GM12878 (cell line): Measurements from ENCODE around the gene PIM2. TPM values are rescaled to one million over a fixed set of nuclear protein-coding genes. Genes with fewer than 3 reads are reported as not detected.

Experiments used
- ATAC-seq: fragments of 200-7000 bp; cut with Tn5 transposase; 3 replicates; pipeline ENCODE4 v1.9.1; 2020; ENCODE audit warnings: mild to moderate bottlenecking, moderate library complexity
- BruUV-seq: library from RNA; stranded (reverse); fragments of 400-500 nt; replicated peaks from 2 replicates; lab custom pipeline; 2021; lab: Mats Ljungman, UMichigan
- CTCF ChIA-PET: fragments of 300-600 bp; sonication (Branson Sonifier 250); formaldehyde crosslinking; extraction: SDS; loops from one replicate; lab custom pipeline; 2021; ENCODE audit warnings: inconsistent platforms; lab: Yijun Ruan, JAX
- POLR2A ChIA-PET: fragments of 350-600 bp; formaldehyde crosslinking; extraction: SDS; loops from one replicate; lab custom pipeline; 2021; ENCODE audit warnings: inconsistent platforms; lab: Charles Lee
- RAD21 ChIA-PET: fragments of 300-600 bp; sonication (Branson Sonifier 250); formaldehyde crosslinking; loops from one replicate; lab custom pipeline; 2023; ENCODE audit warnings: antibody characterized with exemption; ENCODE audit not compliant: unreplicated experiment; lab: Charles Lee
- SMC1A ChIA-PET: fragments of 300-600 bp; sonication (Branson Sonifier 250); formaldehyde crosslinking; loops from one replicate; lab custom pipeline; 2023; ENCODE audit not compliant: unreplicated experiment, uncharacterized antibody; lab: Charles Lee
- DNase-seq: peaks from one replicate; pipeline ENCODE4 v3.0.0-alpha.2; 2011; ENCODE audit warnings: low read depth, low spot score
- FAIRE-seq: peaks from 3 replicates; lab custom pipeline; 2011; peaks lifted over from hg19 to GRCh38; lab: Jason Lieb, UNC
- H2AFZ ChIP-seq: 2 replicates; pipeline ENCODE4 v1.6.0; 2011; ENCODE audit warnings: low read depth, low read length, control low read depth; ENCODE audit not compliant: control insufficient read depth
- H3K27ac ChIP-seq: 2 replicates; pipeline ENCODE4 v1.5.1; 2011; ENCODE audit warnings: control low read depth; ENCODE audit not compliant: control insufficient read depth, insufficient read depth
- H3K27me3 ChIP-seq, 2 experiments: replicated peaks in 1 of 2; 2 replicates each; pipeline versions ENCODE4 v1.6.0 to v1.6.1; 2011; ENCODE audit warnings: low read length in 1 of 2; ENCODE audit not compliant: control insufficient read depth in 2 of 2, insufficient read depth in 2 of 2
- H3K36me3 ChIP-seq, 2 experiments: 2 replicates each; pipeline ENCODE4 v1.5.1; 2011; ENCODE audit warnings: low read length in 1 of 2; ENCODE audit not compliant: control insufficient read depth in 2 of 2, insufficient read depth in 2 of 2
- H3K4me1 ChIP-seq: 2 replicates; pipeline ENCODE4 v1.6.1; 2011; ENCODE audit warnings: mild to moderate bottlenecking, low read length, moderate library complexity, mixed read lengths; ENCODE audit not compliant: control insufficient read depth, insufficient read depth
- H3K4me2 ChIP-seq: 2 replicates; pipeline ENCODE4 v1.6.0; 2011; ENCODE audit warnings: control low read depth; ENCODE audit not compliant: control insufficient read depth, insufficient read depth
- H3K4me3 ChIP-seq: fragments of 200-600 bp; sonication (generic); 2 replicates; pipeline ENCODE4 v1.5.1; 2016
- H3K79me2 ChIP-seq: 2 replicates; pipeline ENCODE4 v1.6.0; 2011; ENCODE audit warnings: low read length; ENCODE audit not compliant: control insufficient read depth, insufficient read depth
- H3K9ac ChIP-seq: 2 replicates; pipeline ENCODE4 v1.8.0; 2011; ENCODE audit warnings: low read length, control low read depth, mixed read lengths; ENCODE audit not compliant: control insufficient read depth, insufficient read depth
- H3K9me3 ChIP-seq: replicated peaks from 3 replicates; pipeline ENCODE4 v1.5.1; 2011; ENCODE audit warnings: mild to moderate bottlenecking, low read length; ENCODE audit not compliant: control insufficient read depth, insufficient read depth
- H4K20me1 ChIP-seq: 2 replicates; pipeline ENCODE4 v1.6.0; 2011; ENCODE audit not compliant: control insufficient read depth, insufficient read depth
- ASH2L ChIP-seq: fragments of 300-600, 200-600 bp; sonication (generic); IDR thresholded peaks from 2 replicates; pipeline ENCODE4 v1.6.1; 2017; ENCODE audit warnings: low read depth, mild to moderate bottlenecking, borderline replicate concordance
- CHD1 ChIP-seq: IDR thresholded peaks from 2 replicates; pipeline ENCODE4 v1.6.1; 2012; ENCODE audit warnings: low read depth, low read length, improper control_type of control experiment
- IKZF2 ChIP-seq, 2 experiments: fragments of 450-650 bp; IDR thresholded peaks; 2 replicates each; pipeline ENCODE4 v1.6.1; 2017; ENCODE audit warnings: mild to moderate bottlenecking in 2 of 2, moderate library complexity in 2 of 2
- MEF2B ChIP-seq: fragments of 450-650 bp; IDR thresholded peaks from 2 replicates; pipeline ENCODE4 v1.6.1; 2018; ENCODE audit warnings: mild to moderate bottlenecking, moderate library complexity; ENCODE audit not compliant: partially characterized antibody, poor library complexity, severe bottlenecking
- MTA2 ChIP-seq: fragments of 450-650 bp; IDR thresholded peaks from 2 replicates; pipeline ENCODE4 v1.6.1; 2016; ENCODE audit warnings: low read depth, mild to moderate bottlenecking, moderate library complexity
- POLR2AphosphoS2 ChIP-seq: IDR thresholded peaks from 2 replicates; pipeline ENCODE4 v1.6.1; 2011; ENCODE audit warnings: low read depth, mild to moderate bottlenecking, low read length, improper control_type of control experiment, moderate library complexity
- POLR2AphosphoS5 ChIP-seq: IDR thresholded peaks from 2 replicates; pipeline ENCODE4 v1.6.1; 2011; ENCODE audit warnings: mild to moderate bottlenecking, low read length, inconsistent platforms
- RB1 ChIP-seq: fragments of 450-650 bp; formaldehyde crosslinking; IDR thresholded peaks from 2 replicates; pipeline ENCODE4 v1.6.1; 2017; ENCODE audit warnings: mild to moderate bottlenecking, borderline replicate concordance
- YY1 ChIP-seq: IDR thresholded peaks from 2 replicates; pipeline ENCODE4 v1.6.1; 2011; ENCODE audit warnings: low read depth, mild to moderate bottlenecking, low read length
- ZNF207 ChIP-seq: fragments of 450-650 bp; IDR thresholded peaks from 2 replicates; pipeline ENCODE4 v1.6.1; 2014; ENCODE audit warnings: antibody characterized with exemption, mild to moderate bottlenecking, borderline replicate concordance
- WGBS: methylation state at CpG from one replicate; pipeline ENCODE4 v1.1.6; 2016; ENCODE audit warnings: low lambda C conversion rate; ENCODE audit not compliant: insufficient replicate concordance, insufficient coverage; ENCODE audit errors: missing lambda C conversion rate; 5-methylcytosine and 5-hydroxymethylcytosine counted together
- in situ Hi-C: fragments of 300-500 bp; cut with MboI; formaldehyde crosslinking; loops from 9 replicates; pipeline ENCODE4 v1.14.3; 2018; ENCODE audit warnings: mixed read lengths
- intact Hi-C: fragments of 100-400 bp; cut with micrococcal nuclease; formaldehyde crosslinking; loops from one replicate; pipeline ENCODE4 v1.14.2; 2022; ENCODE audit not compliant: unreplicated experiment
- polyA plus RNA-seq, 11 experiments: library from polyadenylated mRNA; depleted of rRNA in 4 of 11; unstranded in 6 of 11; stranded (reverse) in 5 of 11; fragments of >200 nt; fragmentation: Nextera tagmentation in 4 of 11; fragmentation: Illumina TruSeq in 1 of 11; extraction: Ambion mirVana in 4 of 11; extraction: Trizol in 1 of 11; gene quantifications; 1 replicate in 1 of 11; 2 replicates in 10 of 11; pipeline versions ENCODE4 v1.2.1 to v1.2.3, GENCODE V29; 2011 to 2016; ENCODE audit warnings: inconsistent platforms in 2 of 11, missing spikeins in 2 of 11, low read depth in 1 of 11
- total RNA-seq, 4 experiments: library from RNA; depleted of rRNA in 3 of 4; stranded (reverse); fragments of >200 nt in 3 of 4; fragmentation: Illumina TruSeq in 1 of 4; extraction: Trizol in 1 of 4; gene quantifications; 2 replicates each; pipeline versions ENCODE4 v1.2.1 to v1.2.3, GENCODE V29; 2013 to 2021
- TF ChIP-seq, protein P1 (sequence below): fragments of 450-650 bp; formaldehyde crosslinking; IDR thresholded peaks from 2 replicates; pipeline ENCODE4 v1.4.0; 2020; ENCODE audit warnings: mild to moderate bottlenecking, moderate library complexity
- TF ChIP-seq, protein P2 (sequence below): IDR thresholded peaks from 2 replicates; pipeline ENCODE4 v1.6.1; 2012; ENCODE audit warnings: low read depth, low read length, improper control_type of control experiment
- TF ChIP-seq, protein P3 (sequence below): fragments of 450-650 bp; IDR thresholded peaks from 2 replicates; pipeline ENCODE4 v1.6.1; 2017; ENCODE audit warnings: antibody characterized with exemption, mild to moderate bottlenecking, moderate library complexity
- TF ChIP-seq, protein P4 (sequence below): fragments of 450-650 bp; IDR thresholded peaks from 2 replicates; pipeline ENCODE4 v1.6.1; 2017; ENCODE audit warnings: mild to moderate bottlenecking, low read depth, inconsistent platforms; ENCODE audit not compliant: poor library complexity, severe bottlenecking

Gene PIM2
- total and polyA plus RNA-seq, 10 of the 15 experiments (the other 5 are each of a cell fraction or from before 2014, with no cell fraction given), result 19.2 to 96.8 (median 32.3) TPM

GRCh38 chrX:48913605-48914366 is 5.0 kb downstream of the PIM2 start:
- ChIA-PET SMC1A (no interaction called here), POLR2A (no interaction called here), CTCF (no interaction called here), RAD21 (no interaction called here)
- in situ Hi-C loops, result no loop called here
- intact Hi-C loops, result loop anchor here (5.0 kb wide), 2 partner anchors 34 to 216 kb away; partner anchors contain the start of gene SUV39H1
- no peaks in the 10 kb centered on the region for H3K4me1 ChIP-seq
- H2AFZ ChIP-seq, result no peak overlapping the region
- H3K27ac ChIP-seq, result no peak overlapping the region
- peak overlapping the region; percentile 19 for H3K4me2 ChIP-seq
- peaks cover 5% of the 10 kb centered on the region for H4K20me1 ChIP-seq
- WGBS, result 75% methylated on average over 5 of the region's 5 CpGs
- DNase-seq (no peak), ATAC-seq (no peak), FAIRE-seq (no peak)
- BruUV-seq, result no TSS peak
- H3K27me3 ChIP-seq, result no peaks in the 10 kb centered on the region
- H3K9me3 ChIP-seq, result no peaks in the 10 kb centered on the region; the same call in 2 of the 3 replicates
- H3K36me3 ChIP-seq, result peaks cover 3 to 8% of the 10 kb centered on the region in 2 experiments; a peak in 3 of 4 replicates
- peaks cover 53% of the 10 kb centered on the region for H3K79me2 ChIP-seq
- H3K9ac ChIP-seq, result no peak overlapping the region
- H3K4me3 ChIP-seq, result no peak overlapping the region
- TF ChIP-seq RB1 (no peak), MTA2 (no peak), YY1 (no peak), MEF2B (no peak), POLR2AphosphoS2 (peak; percentile 90), IKZF2 (IDR thresholded peaks at IDR 0.05) (no peak), ZNF207 (no peak), POLR2AphosphoS5 (peak; percentile 16), CHD1 (no peak), ASH2L (no peak)
- TF ChIP-seq, protein P1, sequence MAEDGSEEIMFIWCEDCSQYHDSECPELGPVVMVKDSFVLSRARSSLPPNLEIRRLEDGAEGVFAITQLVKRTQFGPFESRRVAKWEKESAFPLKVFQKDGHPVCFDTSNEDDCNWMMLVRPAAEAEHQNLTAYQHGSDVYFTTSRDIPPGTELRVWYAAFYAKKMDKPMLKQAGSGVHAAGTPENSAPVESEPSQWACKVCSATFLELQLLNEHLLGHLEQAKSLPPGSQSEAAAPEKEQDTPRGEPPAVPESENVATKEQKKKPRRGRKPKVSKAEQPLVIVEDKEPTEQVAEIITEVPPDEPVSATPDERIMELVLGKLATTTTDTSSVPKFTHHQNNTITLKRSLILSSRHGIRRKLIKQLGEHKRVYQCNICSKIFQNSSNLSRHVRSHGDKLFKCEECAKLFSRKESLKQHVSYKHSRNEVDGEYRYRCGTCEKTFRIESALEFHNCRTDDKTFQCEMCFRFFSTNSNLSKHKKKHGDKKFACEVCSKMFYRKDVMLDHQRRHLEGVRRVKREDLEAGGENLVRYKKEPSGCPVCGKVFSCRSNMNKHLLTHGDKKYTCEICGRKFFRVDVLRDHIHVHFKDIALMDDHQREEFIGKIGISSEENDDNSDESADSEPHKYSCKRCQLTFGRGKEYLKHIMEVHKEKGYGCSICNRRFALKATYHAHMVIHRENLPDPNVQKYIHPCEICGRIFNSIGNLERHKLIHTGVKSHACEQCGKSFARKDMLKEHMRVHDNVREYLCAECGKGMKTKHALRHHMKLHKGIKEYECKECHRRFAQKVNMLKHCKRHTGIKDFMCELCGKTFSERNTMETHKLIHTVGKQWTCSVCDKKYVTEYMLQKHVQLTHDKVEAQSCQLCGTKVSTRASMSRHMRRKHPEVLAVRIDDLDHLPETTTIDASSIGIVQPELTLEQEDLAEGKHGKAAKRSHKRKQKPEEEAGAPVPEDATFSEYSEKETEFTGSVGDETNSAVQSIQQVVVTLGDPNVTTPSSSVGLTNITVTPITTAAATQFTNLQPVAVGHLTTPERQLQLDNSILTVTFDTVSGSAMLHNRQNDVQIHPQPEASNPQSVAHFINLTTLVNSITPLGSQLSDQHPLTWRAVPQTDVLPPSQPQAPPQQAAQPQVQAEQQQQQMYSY (CRISPR knock-in tag), result no peak
- TF ChIP-seq, protein P2, sequence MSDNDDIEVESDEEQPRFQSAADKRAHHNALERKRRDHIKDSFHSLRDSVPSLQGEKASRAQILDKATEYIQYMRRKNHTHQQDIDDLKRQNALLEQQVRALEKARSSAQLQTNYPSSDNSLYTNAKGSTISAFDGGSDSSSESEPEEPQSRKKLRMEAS, result no peak
- TF ChIP-seq, protein P3, sequence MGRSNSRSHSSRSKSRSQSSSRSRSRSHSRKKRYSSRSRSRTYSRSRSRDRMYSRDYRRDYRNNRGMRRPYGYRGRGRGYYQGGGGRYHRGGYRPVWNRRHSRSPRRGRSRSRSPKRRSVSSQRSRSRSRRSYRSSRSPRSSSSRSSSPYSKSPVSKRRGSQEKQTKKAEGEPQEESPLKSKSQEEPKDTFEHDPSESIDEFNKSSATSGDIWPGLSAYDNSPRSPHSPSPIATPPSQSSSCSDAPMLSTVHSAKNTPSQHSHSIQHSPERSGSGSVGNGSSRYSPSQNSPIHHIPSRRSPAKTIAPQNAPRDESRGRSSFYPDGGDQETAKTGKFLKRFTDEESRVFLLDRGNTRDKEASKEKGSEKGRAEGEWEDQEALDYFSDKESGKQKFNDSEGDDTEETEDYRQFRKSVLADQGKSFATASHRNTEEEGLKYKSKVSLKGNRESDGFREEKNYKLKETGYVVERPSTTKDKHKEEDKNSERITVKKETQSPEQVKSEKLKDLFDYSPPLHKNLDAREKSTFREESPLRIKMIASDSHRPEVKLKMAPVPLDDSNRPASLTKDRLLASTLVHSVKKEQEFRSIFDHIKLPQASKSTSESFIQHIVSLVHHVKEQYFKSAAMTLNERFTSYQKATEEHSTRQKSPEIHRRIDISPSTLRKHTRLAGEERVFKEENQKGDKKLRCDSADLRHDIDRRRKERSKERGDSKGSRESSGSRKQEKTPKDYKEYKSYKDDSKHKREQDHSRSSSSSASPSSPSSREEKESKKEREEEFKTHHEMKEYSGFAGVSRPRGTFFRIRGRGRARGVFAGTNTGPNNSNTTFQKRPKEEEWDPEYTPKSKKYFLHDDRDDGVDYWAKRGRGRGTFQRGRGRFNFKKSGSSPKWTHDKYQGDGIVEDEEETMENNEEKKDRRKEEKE, result no peak
- TF ChIP-seq, protein P4, sequence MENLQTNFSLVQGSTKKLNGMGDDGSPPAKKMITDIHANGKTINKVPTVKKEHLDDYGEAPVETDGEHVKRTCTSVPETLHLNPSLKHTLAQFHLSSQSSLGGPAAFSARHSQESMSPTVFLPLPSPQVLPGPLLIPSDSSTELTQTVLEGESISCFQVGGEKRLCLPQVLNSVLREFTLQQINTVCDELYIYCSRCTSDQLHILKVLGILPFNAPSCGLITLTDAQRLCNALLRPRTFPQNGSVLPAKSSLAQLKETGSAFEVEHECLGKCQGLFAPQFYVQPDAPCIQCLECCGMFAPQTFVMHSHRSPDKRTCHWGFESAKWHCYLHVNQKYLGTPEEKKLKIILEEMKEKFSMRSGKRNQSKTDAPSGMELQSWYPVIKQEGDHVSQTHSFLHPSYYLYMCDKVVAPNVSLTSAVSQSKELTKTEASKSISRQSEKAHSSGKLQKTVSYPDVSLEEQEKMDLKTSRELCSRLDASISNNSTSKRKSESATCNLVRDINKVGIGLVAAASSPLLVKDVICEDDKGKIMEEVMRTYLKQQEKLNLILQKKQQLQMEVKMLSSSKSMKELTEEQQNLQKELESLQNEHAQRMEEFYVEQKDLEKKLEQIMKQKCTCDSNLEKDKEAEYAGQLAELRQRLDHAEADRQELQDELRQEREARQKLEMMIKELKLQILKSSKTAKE, result no peak
